GM12878 (cell line): ENCODE measurements around the gene HNRNPA2B1.

Experiments used
- CEBPB ChIP-seq, 2 experiments: fragments of 150-350 bp in 1 of 2; IDR thresholded peaks; 2 replicates each; pipeline ENCODE4 v1.6.1; 2012 to 2014; ENCODE audit warnings: low read depth in 2 of 2, low read length in 2 of 2, borderline replicate concordance in 1 of 2, inconsistent platforms in 1 of 2
- CREB1 ChIP-seq: IDR thresholded peaks from 2 replicates; pipeline ENCODE4 v1.6.1; 2012; ENCODE audit warnings: low read depth, mild to moderate bottlenecking, inconsistent platforms
- CTCF ChIP-seq, 3 experiments: IDR thresholded peaks in 2 of 3; conservative IDR thresholded peaks in 1 of 3; 2 replicates each; pipeline ENCODE4 v1.5.1; 2011; ENCODE audit warnings: low read depth in 3 of 3, low read length in 3 of 3, mild to moderate bottlenecking in 3 of 3, control low read depth in 2 of 3, moderate library complexity in 2 of 3, inconsistent platforms in 1 of 3, mixed read lengths in 1 of 3; ENCODE audit not compliant: control insufficient read depth in 2 of 3, insufficient read depth in 1 of 3; ENCODE audit errors: extremely low read depth in 1 of 3
- EP300 ChIP-seq, 2 experiments: fragments of 150-350 bp in 1 of 2; IDR thresholded peaks; 2 replicates each; pipeline ENCODE4 v1.6.1; 2011 to 2012; ENCODE audit warnings: low read depth in 2 of 2, low read length in 2 of 2, borderline replicate concordance in 1 of 2, improper control_type of control experiment in 1 of 2, inconsistent platforms in 1 of 2; ENCODE audit not compliant: control insufficient read depth in 1 of 2
- EZH2 ChIP-seq: IDR thresholded peaks from 2 replicates; pipeline ENCODE4 v1.6.1; 2012; ENCODE audit warnings: low read depth, mild to moderate bottlenecking, control low read depth, inconsistent platforms, low read length, borderline replicate concordance; ENCODE audit not compliant: control insufficient read depth
- IRF4 ChIP-seq: IDR thresholded peaks from 2 replicates; pipeline ENCODE4 v1.6.1; 2011; ENCODE audit warnings: low read depth, low read length
- POLR2AphosphoS5 ChIP-seq: IDR thresholded peaks from 2 replicates; pipeline ENCODE4 v1.6.1; 2011; ENCODE audit warnings: mild to moderate bottlenecking, low read length, inconsistent platforms
- TCF7 ChIP-seq: IDR thresholded peaks from 2 replicates; pipeline ENCODE4 v1.6.1; 2014; ENCODE audit warnings: antibody characterized with exemption, borderline replicate concordance
- TF ChIP-seq, protein P1 (sequence below): IDR thresholded peaks from 2 replicates; pipeline ENCODE4 v1.6.1; 2012; ENCODE audit warnings: low read depth, low read length, improper control_type of control experiment
- TF ChIP-seq, protein P2 (sequence below): fragments of 450-650 bp; IDR thresholded peaks from 2 replicates; pipeline ENCODE4 v1.6.1; 2016; ENCODE audit warnings: mild to moderate bottlenecking

GRCh38 chr7:26180792-26181198 is 19.8 kb downstream of the HNRNPA2B1 start:
- TF ChIP-seq CTCF (IDR thresholded peaks at IDR 0.05 in 2 of 3, conservative IDR thresholded peaks at IDR 0.05 in 1 of 3; ENCODE audit: control insufficient read depth in 2 of 3, extremely low read depth in 1 of 3, insufficient read depth in 1 of 3, low read depth in 3 of 3, low read length in 3 of 3) (no peak), POLR2AphosphoS5 (peak; percentile 45; the same call in 1 of the 2 replicates), IRF4 (no peak), TCF7 (no peak), CEBPB (IDR thresholded peaks at IDR 0.05; ENCODE audit: borderline replicate concordance in 1 of 2, low read depth in 2 of 2, low read length in 2 of 2) (no peak), EZH2 (no peak), CREB1 (no peak), EP300 (IDR thresholded peaks at IDR 0.05; ENCODE audit: borderline replicate concordance in 1 of 2, control insufficient read depth in 1 of 2, low read depth in 2 of 2, low read length in 2 of 2) (no peak)
- TF ChIP-seq, protein P1, sequence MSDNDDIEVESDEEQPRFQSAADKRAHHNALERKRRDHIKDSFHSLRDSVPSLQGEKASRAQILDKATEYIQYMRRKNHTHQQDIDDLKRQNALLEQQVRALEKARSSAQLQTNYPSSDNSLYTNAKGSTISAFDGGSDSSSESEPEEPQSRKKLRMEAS: no peak
- TF ChIP-seq, protein P2, sequence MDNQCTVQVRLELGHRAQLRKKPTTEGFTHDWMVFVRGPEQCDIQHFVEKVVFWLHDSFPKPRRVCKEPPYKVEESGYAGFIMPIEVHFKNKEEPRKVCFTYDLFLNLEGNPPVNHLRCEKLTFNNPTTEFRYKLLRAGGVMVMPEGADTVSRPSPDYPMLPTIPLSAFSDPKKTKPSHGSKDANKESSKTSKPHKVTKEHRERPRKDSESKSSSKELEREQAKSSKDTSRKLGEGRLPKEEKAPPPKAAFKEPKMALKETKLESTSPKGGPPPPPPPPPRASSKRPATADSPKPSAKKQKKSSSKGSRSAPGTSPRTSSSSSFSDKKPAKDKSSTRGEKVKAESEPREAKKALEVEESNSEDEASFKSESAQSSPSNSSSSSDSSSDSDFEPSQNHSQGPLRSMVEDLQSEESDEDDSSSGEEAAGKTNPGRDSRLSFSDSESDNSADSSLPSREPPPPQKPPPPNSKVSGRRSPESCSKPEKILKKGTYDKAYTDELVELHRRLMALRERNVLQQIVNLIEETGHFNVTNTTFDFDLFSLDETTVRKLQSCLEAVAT: no peak
